HEK293T (cell line): Measurements from ENCODE around the gene BOLA2.
"Not testable (repeated sequence)": the region's sequence is repeated elsewhere in the genome, so short reads cannot be mapped to it uniquely, and the experiment has no call there.

Source experiments
- ARNT ChIP-seq: fragments of 450-650 bp; IDR thresholded peaks from 2 replicates; pipeline ENCODE4 v1.6.1; 2017; ENCODE audit warnings: mild to moderate bottlenecking
- BHLHE40 ChIP-seq: fragments of 450-650 bp; IDR thresholded peaks from 2 replicates; pipeline ENCODE4 v1.6.1; 2016; ENCODE audit warnings: mild to moderate bottlenecking, moderate library complexity, borderline replicate concordance
- CTBP1 ChIP-seq: fragments of 450-650 bp; IDR thresholded peaks from 2 replicates; pipeline ENCODE4 v1.6.1; 2016; ENCODE audit warnings: borderline replicate concordance
- ELF4 ChIP-seq: fragments of 450-650 bp; IDR thresholded peaks from 2 replicates; pipeline ENCODE4 v1.6.1; 2017; ENCODE audit warnings: antibody characterized with exemption
- FOXA1 ChIP-seq: fragments of 450-650 bp; IDR thresholded peaks from 2 replicates; pipeline ENCODE4 v1.6.1; 2016; ENCODE audit warnings: mild to moderate bottlenecking
- FOXK2 ChIP-seq: fragments of 450-650 bp; IDR thresholded peaks from 2 replicates; pipeline ENCODE4 v1.6.1; 2016; ENCODE audit warnings: mild to moderate bottlenecking
- FOXM1 ChIP-seq: fragments of 450-650 bp; IDR thresholded peaks from 2 replicates; pipeline ENCODE4 v1.6.1; 2017; ENCODE audit warnings: mild to moderate bottlenecking, borderline replicate concordance
- HDGF ChIP-seq: fragments of 450-650 bp; IDR thresholded peaks from 2 replicates; pipeline ENCODE4 v1.6.1; 2017; ENCODE audit warnings: antibody characterized with exemption, borderline replicate concordance
- LEF1 ChIP-seq: fragments of 450-650 bp; IDR thresholded peaks from 2 replicates; pipeline ENCODE4 v1.6.1; 2017; ENCODE audit warnings: mild to moderate bottlenecking, borderline replicate concordance
- NFRKB ChIP-seq: fragments of 450-650 bp; IDR thresholded peaks from 2 replicates; pipeline ENCODE4 v1.6.1; 2016; ENCODE audit warnings: mild to moderate bottlenecking, moderate library complexity
- SP1 ChIP-seq: fragments of 450-650 bp; IDR thresholded peaks from 2 replicates; pipeline ENCODE4 v1.6.1; 2017
- SUZ12 ChIP-seq: fragments of 450-650 bp; IDR thresholded peaks from 2 replicates; pipeline ENCODE4 v1.6.1; 2016; ENCODE audit warnings: mild to moderate bottlenecking
- TARDBP ChIP-seq: fragments of 450-650 bp; IDR thresholded peaks from 2 replicates; pipeline ENCODE4 v1.6.1; 2016
- ZNF384 ChIP-seq: fragments of 450-650 bp; IDR thresholded peaks from 2 replicates; pipeline ENCODE4 v1.6.1; 2016

DNA sequence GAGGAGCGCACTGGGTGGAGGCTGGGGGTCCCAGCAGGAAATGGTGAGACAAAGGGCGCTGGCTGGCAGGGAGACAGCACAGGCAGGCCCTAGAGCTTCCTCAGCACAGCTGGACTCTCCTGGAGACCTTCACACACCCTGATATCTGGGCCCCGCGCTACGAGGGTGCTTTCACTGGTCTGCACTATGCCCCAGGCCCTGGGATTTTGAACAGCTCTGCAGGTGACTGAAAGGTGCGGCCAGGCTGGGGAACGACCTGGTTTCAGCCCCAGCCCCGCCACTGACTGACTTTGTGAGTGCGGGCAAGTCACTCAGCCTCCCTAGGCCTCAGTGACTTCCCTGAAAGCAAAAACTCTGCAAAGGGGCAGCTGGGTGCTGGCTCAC lies 6.5 kb upstream of the BOLA2 start:
- not testable (repeated sequence) for TF ChIP-seq FOXK2, SP1, FOXA1, CTBP1, ARNT, HDGF, BHLHE40, LEF1, FOXM1, ELF4, TARDBP, SUZ12, ZNF384, NFRKB
